ENCODE measurements around the gene PARD3. TPM values are rescaled to one million over a fixed set of nuclear protein-coding genes. Genes with fewer than 3 reads are reported as not detected.

PARD3 gene
- total RNA-seq, 1 experiment from 2014 or later = not detected

DNA sequence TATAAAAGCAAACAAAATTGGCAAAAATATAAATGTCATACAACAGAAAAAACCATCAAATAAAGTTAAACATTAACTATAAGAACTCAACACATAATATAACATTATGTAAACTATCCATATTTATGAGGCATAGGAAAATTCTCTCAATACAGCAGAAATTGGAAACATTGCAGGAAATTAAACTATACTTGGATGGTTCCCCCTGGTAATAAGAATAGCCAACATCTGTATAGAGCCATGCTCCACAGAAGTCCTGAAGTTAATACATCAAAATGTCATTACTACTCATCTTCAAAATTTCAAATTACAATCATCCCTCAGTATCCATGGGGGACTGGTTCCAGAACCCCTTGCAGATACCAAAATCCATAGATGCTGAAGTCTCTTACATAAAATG lies 350.5 kb downstream of the PARD3 start:
- Histone ChIP-seq H3K4me3 (ENCODE audit: low read length) (no peak overlapping the region), H4K20me1 (ENCODE audit: insufficient read depth, low read depth, low read length) (no peaks in the 10 kb centered on the region), H3K27ac (ENCODE audit: low read length) (no peak overlapping the region), H3K9me2 (replicated peaks; ENCODE audit: insufficient read depth, low read length) (no peaks in the 10 kb centered on the region), H2AFZ (ENCODE audit: low read length) (no peak overlapping the region), H3K9me3 (ENCODE audit: low read length) (no peaks in the 10 kb centered on the region), H3K79me2 (ENCODE audit: low read length) (no peaks in the 10 kb centered on the region), H3K9ac (ENCODE audit: low read length) (no peak overlapping the region), H3K27me3 (ENCODE audit: low read length) (no peaks in the 10 kb centered on the region), H3K4me1 (ENCODE audit: low read length) (no peaks in the 10 kb centered on the region), H3K36me3 (ENCODE audit: insufficient read depth, low read length) (no peaks in the 10 kb centered on the region), H3K4me2 (ENCODE audit: low read depth, low read length, poor library complexity, severe bottlenecking) (no peak overlapping the region)
- DNase-seq = no peak

DNA sequence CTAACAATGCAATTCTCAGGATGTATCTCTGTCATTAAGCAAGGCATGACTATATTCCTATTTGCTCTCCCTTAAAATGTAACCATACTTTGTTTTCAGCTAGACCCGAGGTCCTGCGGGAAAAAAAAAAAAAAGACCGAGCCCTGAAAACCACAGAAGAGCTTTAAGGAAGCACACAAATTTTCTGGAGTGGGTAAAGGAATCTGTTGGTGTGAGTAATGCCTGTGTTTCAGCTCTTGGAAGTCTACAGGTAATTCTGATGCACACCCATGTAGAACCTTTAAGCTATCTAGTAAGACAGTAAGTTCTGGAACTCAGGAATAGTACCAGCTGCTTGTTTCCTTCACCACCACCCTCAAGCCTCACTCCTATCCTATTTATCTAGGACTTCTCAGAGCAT lies 351.1 kb downstream of the PARD3 start:
- no peaks in the 10 kb centered on the region for H3K4me1 ChIP-seq (ENCODE audit: low read length)
- no peak for DNase-seq
- no peaks in the 10 kb centered on the region for H3K27me3 ChIP-seq (ENCODE audit: low read length)
- H3K9me3 ChIP-seq (ENCODE audit: low read length) = no peaks in the 10 kb centered on the region
- H3K36me3 ChIP-seq (ENCODE audit: insufficient read depth, low read length) = no peaks in the 10 kb centered on the region
- no peak overlapping the region for H3K9ac ChIP-seq (ENCODE audit: low read length)
- H2AFZ ChIP-seq (ENCODE audit: low read length) = no peak overlapping the region
- H3K27ac ChIP-seq (ENCODE audit: low read length) = no peak overlapping the region
- no peak overlapping the region for H3K4me3 ChIP-seq (ENCODE audit: low read length)
- H3K79me2 ChIP-seq (ENCODE audit: low read length) = no peaks in the 10 kb centered on the region
- H3K9me2 ChIP-seq (replicated peaks; ENCODE audit: insufficient read depth, low read length) = no peaks in the 10 kb centered on the region
- no peaks in the 10 kb centered on the region for H4K20me1 ChIP-seq (ENCODE audit: insufficient read depth, low read depth, low read length)
- no peak overlapping the region for H3K4me2 ChIP-seq (ENCODE audit: low read depth, low read length, poor library complexity, severe bottlenecking)

DNA sequence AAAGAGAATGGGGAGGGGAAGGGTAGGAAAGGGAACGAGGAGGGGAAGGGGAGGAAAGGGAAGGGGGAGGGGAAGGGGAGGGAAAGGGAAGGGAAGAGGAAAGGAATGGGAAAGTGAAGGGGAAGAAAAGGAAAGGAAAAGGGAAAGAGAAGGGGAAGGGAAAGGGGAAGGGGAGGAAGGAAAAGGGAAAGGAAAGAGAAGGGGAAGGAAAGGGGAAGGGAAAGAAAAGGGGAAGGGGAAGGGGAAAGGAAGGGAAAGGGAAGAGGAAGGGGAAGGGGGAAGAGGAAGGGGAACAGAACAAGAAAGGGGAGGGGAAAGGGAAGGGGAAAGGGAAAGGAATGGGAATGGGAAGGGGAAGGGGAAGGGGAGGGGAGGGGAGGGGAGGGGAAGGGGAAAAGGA lies 352.1 kb downstream of the PARD3 start:
- Histone ChIP-seq H3K9me2 (replicated peaks; ENCODE audit: insufficient read depth, low read length) (no peaks in the 10 kb centered on the region), H3K9ac (ENCODE audit: low read length) (no peak overlapping the region), H3K79me2 (ENCODE audit: low read length) (no peaks in the 10 kb centered on the region), H3K36me3 (ENCODE audit: insufficient read depth, low read length) (no peaks in the 10 kb centered on the region), H3K27ac (ENCODE audit: low read length) (no peak overlapping the region), H3K4me2 (ENCODE audit: low read depth, low read length, poor library complexity, severe bottlenecking) (no peak overlapping the region), H4K20me1 (ENCODE audit: insufficient read depth, low read depth, low read length) (no peaks in the 10 kb centered on the region), H3K9me3 (ENCODE audit: low read length) (no peaks in the 10 kb centered on the region), H3K27me3 (ENCODE audit: low read length) (no peaks in the 10 kb centered on the region), H2AFZ (ENCODE audit: low read length) (no peak overlapping the region), H3K4me1 (ENCODE audit: low read length) (no peaks in the 10 kb centered on the region), H3K4me3 (ENCODE audit: low read length) (no peak overlapping the region)
- no peak for DNase-seq

DNA sequence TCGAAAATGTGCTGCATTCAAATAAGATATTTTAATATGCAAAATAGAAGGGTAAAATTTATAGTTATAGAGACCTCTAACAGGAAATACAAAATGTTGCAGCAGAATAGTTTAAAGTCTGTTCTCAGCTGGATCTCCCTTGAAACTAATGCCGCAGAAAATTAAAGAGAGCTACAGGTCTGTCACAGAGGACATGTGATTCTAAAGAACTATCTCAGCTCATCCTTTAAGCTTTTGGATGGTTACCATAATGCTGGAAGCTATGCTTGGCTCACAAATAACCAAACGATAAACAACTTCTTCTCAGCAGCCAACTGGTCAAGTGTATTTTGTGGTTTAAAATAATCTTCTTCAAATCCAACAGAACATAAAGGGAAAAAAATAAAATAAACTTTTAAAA lies 353.0 kb downstream of the PARD3 start:
- H2AFZ ChIP-seq (ENCODE audit: low read length) = no peak overlapping the region

DNA sequence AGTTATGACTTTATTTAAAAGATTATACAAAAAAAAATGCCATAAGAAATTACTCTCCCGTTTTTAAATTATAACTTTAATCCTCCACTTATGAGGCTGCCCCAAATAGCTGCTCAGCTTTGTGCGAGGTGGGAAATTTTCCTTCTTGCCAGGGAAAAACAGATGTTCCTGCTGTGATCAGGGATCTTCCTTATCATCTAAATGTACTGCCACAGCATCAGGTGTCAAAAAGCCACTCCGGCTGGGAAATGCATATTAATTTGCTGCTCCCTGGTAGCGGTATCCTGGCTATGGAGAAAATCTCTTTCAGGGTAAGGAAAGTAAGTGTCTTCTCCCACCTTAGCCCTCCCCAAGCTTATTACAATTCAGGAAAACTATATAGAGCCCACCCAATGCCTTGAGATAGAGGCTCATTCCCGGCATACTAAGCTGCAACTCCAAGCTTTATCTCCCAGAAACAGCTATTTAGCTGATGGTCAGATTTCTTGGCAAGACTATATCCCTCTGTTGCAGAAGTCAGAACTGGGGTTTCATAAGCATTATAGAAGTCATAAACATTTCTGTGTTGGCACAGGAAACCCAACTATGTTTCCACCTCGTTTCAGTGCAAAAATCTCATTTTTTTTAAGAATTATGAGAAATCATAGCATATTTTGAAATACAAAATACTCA lies 360.4 kb downstream of the PARD3 start:
- Histone ChIP-seq H3K79me2 (ENCODE audit: low read length) (no peaks in the 10 kb centered on the region), H3K36me3 (ENCODE audit: insufficient read depth, low read length) (no peaks in the 10 kb centered on the region), H3K9me2 (replicated peaks; ENCODE audit: insufficient read depth, low read length) (no peaks in the 10 kb centered on the region), H3K4me1 (ENCODE audit: low read length) (no peaks in the 10 kb centered on the region), H3K9me3 (ENCODE audit: low read length) (no peaks in the 10 kb centered on the region), H4K20me1 (ENCODE audit: insufficient read depth, low read depth, low read length) (no peaks in the 10 kb centered on the region), H2AFZ (ENCODE audit: low read length) (no peak overlapping the region), H3K27ac (ENCODE audit: low read length) (no peak overlapping the region), H3K4me2 (ENCODE audit: low read depth, low read length, poor library complexity, severe bottlenecking) (no peak overlapping the region), H3K27me3 (ENCODE audit: low read length) (no peaks in the 10 kb centered on the region), H3K9ac (ENCODE audit: low read length) (no peak overlapping the region), H3K4me3 (ENCODE audit: low read length) (no peak overlapping the region)
- DNase-seq = no peak

More for the DNA sequence above, 353.0 kb downstream of the PARD3 start:
- Histone ChIP-seq H3K27me3 (ENCODE audit: low read length) (no peaks in the 10 kb centered on the region), H3K9me2 (replicated peaks; ENCODE audit: insufficient read depth, low read length) (no peaks in the 10 kb centered on the region), H3K36me3 (ENCODE audit: insufficient read depth, low read length) (no peaks in the 10 kb centered on the region), H3K9ac (ENCODE audit: low read length) (no peak overlapping the region), H3K27ac (ENCODE audit: low read length) (no peak overlapping the region), H3K4me3 (ENCODE audit: low read length) (no peak overlapping the region), H3K4me1 (ENCODE audit: low read length) (no peaks in the 10 kb centered on the region), H3K79me2 (ENCODE audit: low read length) (no peaks in the 10 kb centered on the region), H3K9me3 (ENCODE audit: low read length) (no peaks in the 10 kb centered on the region), H4K20me1 (ENCODE audit: insufficient read depth, low read depth, low read length) (no peaks in the 10 kb centered on the region), H3K4me2 (ENCODE audit: low read depth, low read length, poor library complexity, severe bottlenecking) (no peak overlapping the region)
- no peak for DNase-seq

DNA sequence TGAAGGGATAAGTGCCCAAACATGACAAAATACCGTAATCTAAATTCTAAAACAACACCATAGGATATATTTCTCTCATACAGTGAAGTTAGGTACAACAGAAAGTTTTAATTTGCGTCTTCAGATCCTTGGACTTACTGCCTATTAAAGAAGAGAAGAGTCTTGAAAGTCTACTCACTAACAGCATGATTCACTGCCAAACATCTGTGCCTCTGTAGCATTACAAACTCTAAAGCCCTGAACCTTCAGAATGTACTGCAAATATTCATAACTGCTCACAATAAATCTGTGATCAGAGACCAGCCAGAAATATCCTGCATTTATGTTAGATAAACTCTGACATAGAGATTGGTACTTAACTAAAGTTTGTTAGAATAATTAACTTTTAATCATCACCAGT lies 365.3 kb downstream of the PARD3 start:
- no peak overlapping the region for H3K27ac ChIP-seq (ENCODE audit: low read length)
- H3K9me2 ChIP-seq (replicated peaks; ENCODE audit: insufficient read depth, low read length) = no peaks in the 10 kb centered on the region
- H3K9me3 ChIP-seq (ENCODE audit: low read length) = no peaks in the 10 kb centered on the region
- H3K36me3 ChIP-seq (ENCODE audit: insufficient read depth, low read length) = no peaks in the 10 kb centered on the region
- no peak overlapping the region for H3K4me2 ChIP-seq (ENCODE audit: low read depth, low read length, poor library complexity, severe bottlenecking)
- no peak overlapping the region for H3K4me3 ChIP-seq (ENCODE audit: low read length)
- no peaks in the 10 kb centered on the region for H3K27me3 ChIP-seq (ENCODE audit: low read length)
- no peaks in the 10 kb centered on the region for H3K4me1 ChIP-seq (ENCODE audit: low read length)
- H3K79me2 ChIP-seq (ENCODE audit: low read length) = no peaks in the 10 kb centered on the region
- no peak for DNase-seq
- no peaks in the 10 kb centered on the region for H4K20me1 ChIP-seq (ENCODE audit: insufficient read depth, low read depth, low read length)
- H3K9ac ChIP-seq (ENCODE audit: low read length) = no peak overlapping the region
- H2AFZ ChIP-seq (ENCODE audit: low read length) = no peak overlapping the region

DNA sequence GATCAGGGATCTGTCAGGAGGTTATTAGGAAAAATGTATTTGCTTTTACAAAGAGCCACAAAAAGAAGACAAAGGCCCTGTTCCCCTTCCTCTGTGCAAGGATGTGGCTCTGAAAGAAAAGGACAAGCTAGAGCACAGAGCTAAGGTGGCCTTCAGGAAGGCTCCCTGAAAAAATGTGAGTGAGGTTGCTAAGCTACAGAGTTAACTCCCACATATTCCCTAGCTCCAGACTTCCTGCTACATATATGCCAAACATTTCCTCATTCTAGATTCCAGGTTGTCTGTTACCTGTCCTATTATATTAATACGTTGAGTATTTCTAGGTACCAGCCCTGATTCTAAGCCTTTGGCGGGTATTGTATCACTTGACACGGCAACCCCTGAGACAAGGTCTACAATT lies 369.0 kb downstream of the PARD3 start:
- no peak for DNase-seq
- Histone ChIP-seq H3K4me1 (ENCODE audit: low read length) (no peaks in the 10 kb centered on the region), H3K4me2 (ENCODE audit: low read depth, low read length, poor library complexity, severe bottlenecking) (no peak overlapping the region), H3K79me2 (ENCODE audit: low read length) (no peaks in the 10 kb centered on the region), H3K4me3 (ENCODE audit: low read length) (no peak overlapping the region), H4K20me1 (ENCODE audit: insufficient read depth, low read depth, low read length) (no peaks in the 10 kb centered on the region), H3K36me3 (ENCODE audit: insufficient read depth, low read length) (no peaks in the 10 kb centered on the region), H3K27me3 (ENCODE audit: low read length) (no peaks in the 10 kb centered on the region), H2AFZ (ENCODE audit: low read length) (no peak overlapping the region), H3K9me2 (replicated peaks; ENCODE audit: insufficient read depth, low read length) (no peaks in the 10 kb centered on the region), H3K9ac (ENCODE audit: low read length) (no peak overlapping the region), H3K27ac (ENCODE audit: low read length) (no peak overlapping the region), H3K9me3 (ENCODE audit: low read length) (no peaks in the 10 kb centered on the region)

DNA sequence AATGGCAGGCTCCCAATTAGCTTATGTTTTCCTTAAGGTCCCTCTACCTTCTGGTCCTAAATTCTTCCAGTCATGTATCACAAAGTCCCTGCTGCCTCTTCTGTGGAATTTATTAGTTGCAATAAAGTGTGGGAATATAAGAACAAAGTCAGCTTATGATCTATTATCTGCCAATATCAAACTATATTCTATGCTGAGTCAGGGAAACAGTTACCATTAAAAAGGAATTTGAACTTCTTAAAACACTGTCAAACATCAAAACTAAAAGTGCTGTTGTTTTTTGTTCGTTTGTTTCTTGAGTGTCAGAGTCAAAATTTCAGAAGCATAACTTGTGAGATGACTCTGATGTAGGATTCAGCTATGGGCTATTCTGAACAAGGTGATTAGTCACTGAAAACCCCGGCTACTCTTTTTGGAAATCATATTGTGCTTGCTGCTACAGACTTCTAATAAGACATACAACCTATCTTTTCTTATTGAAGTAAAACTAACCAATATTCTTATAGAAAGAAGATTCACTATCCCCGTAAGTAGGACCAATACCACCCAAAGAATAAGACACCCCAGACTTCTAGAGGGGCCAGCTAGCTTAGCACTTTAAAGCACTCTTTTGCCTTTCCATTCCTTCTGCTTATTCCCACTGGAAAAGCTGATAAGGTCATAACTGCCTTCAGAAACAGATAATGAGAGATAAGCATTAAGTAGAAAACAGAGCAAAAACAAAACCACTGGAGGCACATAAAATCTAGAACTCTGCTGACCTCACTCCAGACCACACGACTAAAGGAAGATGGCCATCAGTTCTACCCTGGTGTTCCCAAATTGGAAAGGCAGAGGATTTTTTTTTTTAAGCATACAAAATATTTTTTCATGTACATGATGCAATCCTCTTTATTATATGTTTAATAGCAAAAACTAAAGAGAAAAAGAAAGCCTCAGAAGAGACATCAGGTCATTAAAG lies 370.6 kb downstream of the PARD3 start:
- Histone ChIP-seq H3K27ac (ENCODE audit: low read length) (no peak overlapping the region), H3K4me3 (ENCODE audit: low read length) (no peak overlapping the region), H4K20me1 (ENCODE audit: insufficient read depth, low read depth, low read length) (no peaks in the 10 kb centered on the region), H3K9ac (ENCODE audit: low read length) (no peak overlapping the region), H3K36me3 (ENCODE audit: insufficient read depth, low read length) (no peaks in the 10 kb centered on the region), H3K4me1 (ENCODE audit: low read length) (no peaks in the 10 kb centered on the region), H2AFZ (ENCODE audit: low read length) (no peak overlapping the region), H3K79me2 (ENCODE audit: low read length) (no peaks in the 10 kb centered on the region), H3K9me3 (ENCODE audit: low read length) (no peaks in the 10 kb centered on the region), H3K4me2 (ENCODE audit: low read depth, low read length, poor library complexity, severe bottlenecking) (no peak overlapping the region), H3K9me2 (replicated peaks; ENCODE audit: insufficient read depth, low read length) (no peaks in the 10 kb centered on the region), H3K27me3 (ENCODE audit: low read length) (no peaks in the 10 kb centered on the region)
- DNase-seq = no peak
